HG03575 (cell line): ENCODE data around the gene UST.

Experiments used
- ATAC-seq: cut with Tn5 transposase; IDR thresholded peaks from one replicate; pipeline ENCODE4 v1.9.1; 2021; ENCODE audit not compliant: unreplicated experiment, insufficient number of reproducible peaks, low FRiP score; ENCODE audit errors: extremely low read depth

The UST gene

DNA sequence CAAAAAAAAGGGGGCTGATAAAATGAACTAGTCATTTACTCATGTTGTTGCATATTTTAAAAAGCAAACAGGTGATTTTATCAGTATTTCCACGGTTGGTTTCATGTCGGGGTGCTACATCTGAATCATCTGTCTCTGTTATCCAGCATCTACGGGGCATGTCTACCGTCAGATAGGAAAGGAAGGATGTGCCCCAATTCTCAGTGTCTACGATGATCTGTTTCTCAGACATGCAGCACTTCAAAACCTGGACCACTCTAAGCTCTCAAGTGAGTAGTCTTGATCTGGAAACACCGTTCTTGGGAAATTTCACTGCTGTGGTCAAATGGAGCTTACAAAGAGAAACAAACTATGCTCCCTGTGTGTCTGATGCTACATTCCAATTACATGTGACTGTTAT lies 330.4 kb downstream of the UST start:
- ATAC-seq: no peak

DNA sequence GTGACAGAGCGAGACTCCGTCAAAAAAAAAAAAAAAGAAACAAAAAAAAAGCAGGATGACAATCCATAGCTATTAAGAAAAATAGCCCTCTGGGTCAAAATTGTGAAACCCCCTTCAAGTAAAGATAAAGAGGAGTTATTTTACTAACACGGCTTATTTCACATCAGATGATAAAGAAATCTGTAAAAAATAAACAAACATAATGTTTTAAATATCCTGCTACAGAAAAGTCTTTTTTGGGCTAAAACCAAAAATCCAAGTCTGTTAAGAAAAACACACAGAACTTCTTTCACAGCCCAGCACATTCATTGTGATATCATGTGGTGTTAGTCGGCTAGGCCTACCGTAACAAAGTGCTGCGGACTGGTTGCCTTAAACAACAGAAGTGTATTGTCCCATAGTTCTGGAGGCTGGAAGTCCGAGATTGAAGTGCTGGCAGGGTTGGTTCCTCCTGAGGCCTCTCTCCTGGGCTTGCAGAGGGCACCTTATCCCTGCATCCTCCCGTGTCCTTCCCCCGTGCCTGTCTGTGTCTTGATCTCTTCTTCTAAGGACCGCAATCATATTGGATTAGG lies 331.5 kb downstream of the UST start:
- ATAC-seq: no peak

DNA sequence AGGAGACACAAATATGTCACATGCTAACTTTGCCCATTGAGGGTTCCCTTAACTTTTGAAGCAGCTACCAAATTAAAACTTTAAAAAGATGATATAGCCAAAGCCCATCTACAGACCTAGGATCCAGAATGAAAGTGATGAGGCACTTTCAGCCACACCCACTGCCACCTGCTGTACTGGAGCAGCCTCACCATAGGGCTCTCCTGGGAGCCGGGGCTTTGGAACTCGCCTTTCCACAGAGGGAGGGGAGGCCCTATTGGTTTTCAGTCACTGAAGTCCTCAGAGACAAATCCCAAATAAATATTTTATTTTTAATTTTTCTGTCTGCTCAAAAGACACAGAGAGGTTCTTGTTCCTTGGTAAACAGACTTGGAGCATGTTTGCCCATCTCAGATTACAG lies 332.6 kb downstream of the UST start:
- ATAC-seq: no peak

DNA sequence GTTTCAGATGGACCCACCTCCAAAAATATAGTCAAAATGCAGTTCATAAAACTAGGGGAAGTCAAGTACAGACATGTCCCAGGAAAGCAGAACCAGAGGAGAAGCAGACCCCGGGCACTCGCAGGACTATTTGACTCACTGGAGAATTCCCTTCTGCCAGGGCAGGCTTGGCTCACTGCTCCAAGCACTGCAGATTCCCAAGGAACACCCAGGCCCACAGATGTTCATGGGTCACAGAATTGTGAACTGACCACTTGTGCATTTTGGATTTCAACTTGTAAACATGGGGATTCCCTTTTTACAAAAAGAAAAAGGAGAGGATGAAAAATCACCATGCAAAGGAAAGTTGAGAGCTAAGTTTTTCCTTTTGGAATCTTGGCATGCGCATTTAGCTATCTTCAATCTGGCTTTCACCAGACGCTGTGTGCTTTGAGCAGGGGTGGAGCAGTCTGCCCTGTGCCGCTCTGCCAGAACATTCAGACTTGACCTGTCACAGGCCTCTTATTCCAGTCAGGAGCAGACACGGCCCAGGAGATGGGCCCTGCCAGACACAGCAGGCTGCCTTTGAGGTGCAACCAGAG lies 333.2 kb downstream of the UST start:
- ATAC-seq: no peak

DNA sequence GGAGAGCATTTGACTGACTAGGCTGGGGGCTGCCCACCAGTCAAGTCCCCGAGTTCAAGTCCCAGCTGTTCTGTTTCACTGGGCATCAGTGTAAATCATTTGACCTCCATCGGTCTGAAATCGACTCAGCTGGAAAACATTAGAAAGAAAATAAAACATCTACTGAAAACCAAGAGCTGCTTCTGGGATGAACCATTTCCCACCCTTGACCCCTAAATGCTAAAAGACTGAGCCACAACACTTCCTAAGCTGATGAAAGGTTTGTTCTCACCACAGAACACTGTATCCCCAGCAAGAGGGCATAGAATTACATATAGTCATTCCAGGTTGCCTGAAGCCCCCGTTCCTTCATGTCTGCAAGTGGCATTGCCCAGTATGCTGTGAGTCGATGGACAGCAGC lies 333.7 kb downstream of the UST start:
- ATAC-seq: no peak

DNA sequence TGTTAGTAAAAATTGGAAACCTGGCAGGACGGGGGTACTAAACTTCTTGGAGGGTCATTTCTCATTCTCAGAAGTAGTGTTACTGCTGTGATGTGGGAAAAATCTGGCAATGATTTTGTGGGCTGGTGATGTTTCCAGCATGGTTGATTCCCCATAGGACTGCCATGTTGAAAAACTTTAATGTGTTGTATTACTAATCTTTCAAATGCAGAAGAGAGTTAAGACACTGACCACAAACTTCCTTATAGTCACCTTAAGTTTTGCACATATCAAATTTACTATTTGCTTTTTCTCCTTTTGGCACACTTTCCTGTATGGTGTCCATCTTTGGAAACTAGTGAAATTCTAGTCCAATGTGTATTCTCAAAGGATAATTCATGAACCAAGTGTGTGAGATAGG lies 334.5 kb downstream of the UST start:
- no peak for ATAC-seq

DNA sequence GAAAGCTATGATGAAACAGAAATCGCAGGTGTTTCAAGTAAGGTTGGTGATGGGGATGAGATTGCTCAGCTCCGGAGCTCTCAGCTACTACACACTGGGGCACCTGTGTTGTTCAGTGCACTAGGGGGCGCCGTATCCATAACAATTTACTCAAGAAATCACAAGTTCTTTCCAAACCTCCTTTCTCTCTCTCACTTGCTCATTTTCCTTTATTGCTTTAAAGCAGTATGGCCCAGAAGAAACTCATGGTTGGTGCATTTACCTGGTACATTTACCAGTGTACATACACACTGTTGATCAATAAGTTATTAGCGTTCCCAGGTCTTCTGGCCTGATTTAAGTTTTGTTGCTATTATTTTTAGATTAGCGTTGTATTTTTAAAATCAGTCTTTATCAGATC lies 335.5 kb downstream of the UST start:
- ATAC-seq: no peak

DNA sequence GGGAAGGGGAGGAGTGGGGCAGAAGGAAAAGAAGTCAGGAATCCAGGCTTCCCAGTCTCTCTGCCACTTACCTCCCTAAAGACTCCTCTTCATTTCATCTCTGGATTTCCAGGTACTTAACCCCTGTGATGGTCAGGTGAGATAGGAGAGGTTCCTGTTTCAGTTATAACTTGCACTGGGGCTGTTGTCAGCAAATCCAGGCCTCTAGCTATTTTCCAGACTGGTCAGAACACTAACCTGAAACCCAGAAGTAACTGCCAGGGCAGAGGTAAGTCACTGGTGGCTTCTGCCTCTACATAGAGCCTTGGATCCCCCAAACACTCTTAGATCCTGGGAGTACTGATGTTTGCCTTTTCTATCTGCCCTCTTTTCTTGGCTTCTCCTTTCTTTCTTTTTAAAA lies 337.2 kb downstream of the UST start:
- no peak for ATAC-seq

DNA sequence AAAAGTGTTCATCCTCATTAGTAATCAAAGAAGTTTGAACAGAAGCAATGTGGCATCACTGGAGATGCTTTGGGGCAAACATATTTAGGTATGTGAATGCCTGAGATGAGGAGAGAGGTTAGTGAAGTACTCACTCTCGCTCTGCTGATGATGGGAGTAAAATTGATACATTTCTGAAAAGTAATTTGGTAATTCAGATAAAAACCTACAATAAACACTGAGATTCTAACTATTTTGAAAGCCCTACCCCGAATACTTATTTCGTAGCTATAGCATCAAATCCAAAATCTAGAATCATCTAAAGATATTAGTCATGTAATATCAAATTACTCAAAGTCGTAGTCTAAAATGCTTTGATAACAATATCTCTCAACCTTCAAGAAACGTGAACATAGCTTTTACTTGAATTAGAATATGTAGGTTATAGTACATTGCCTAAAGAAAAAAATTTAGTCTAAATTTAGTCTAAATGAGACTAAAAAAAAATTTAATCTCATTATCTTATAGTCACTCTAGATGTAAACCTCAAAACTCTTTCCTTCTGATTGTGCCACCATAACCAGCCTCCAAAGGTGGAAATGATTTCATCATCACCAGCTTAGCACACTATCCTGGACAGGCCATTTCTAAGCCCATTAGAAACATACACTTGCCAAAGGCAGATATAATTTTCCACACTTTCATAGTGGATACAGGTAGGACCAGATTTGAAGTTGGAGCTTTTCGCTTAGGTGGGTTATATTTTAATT lies 338.2 kb downstream of the UST start:
- no peak for ATAC-seq

DNA sequence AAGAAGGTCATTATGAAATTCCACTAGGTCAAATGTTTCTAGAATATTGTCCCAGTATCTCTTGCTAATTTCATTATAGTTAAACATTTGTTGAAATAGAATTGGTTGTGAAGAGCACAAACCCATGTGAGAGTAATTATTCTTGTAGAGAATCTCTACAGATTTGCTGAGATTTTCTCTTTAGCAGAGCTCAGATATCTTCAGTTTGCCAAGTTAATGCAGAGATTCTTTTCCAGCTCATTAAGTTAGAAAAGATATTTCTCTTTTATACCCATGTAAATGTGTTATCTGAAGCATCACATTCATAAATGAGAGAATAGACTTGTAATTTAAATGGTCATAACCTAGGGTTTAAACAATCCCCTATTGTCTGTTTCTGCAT lies 338.7 kb downstream of the UST start:
- ATAC-seq: no peak

DNA sequence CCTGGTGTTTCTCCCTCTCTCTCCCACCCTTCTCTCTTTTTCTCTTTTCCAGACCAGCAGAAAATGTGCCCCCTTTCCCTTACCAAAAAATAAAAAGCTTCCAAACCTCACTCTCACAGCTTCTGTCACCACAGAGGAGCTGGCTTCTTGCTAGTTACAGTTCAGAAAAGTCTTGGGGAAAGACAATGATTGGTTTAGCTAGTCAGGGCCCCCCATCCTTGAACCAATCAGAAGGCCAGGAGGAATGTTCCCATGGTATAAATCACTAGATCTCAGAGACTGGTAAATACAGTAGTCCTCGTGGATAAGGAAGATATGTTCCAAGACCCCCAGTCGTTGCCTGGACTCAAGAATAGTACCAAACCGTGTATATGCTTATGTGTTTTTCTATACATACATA lies 339.5 kb downstream of the UST start:
- ATAC-seq: no peak

DNA sequence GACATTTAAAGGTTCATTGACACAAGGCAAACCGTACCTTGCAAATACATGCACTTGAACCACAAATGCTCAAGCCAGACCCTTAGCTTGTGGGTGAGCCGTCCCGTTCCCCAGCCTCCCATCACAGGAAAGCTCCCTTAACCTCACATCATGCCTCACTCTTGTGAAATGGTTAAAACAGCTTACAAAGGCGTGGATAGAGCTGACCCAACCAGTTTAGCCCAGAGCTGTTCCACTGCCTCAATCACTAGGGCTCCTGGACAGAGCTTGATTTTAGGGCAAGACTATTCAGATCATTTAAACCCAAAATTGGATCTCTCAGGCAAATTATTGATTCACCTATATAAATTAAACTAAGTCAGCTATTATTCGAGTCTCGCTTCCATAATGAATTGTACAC lies 341.1 kb downstream of the UST start:
- ATAC-seq: no peak

DNA sequence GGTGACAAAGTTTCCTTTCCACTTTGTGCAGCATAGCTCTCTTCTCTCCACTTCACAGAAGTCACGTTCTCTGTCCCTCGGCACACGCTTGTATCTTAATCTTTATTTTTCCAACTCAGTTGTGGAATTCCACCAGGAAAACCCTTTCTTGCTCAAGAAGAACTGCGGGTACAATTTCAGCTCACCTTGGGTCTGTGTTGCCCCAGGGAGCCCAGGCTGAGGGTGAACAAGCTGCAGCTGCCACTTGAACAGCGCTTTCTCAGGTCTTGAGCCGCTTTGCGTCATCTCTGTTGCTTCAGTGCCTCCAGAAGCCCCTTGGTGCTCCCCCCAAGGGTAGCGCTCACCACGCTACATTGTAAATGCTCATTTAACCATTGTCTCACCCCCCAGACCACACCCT lies 341.5 kb downstream of the UST start:
- no peak for ATAC-seq

DNA sequence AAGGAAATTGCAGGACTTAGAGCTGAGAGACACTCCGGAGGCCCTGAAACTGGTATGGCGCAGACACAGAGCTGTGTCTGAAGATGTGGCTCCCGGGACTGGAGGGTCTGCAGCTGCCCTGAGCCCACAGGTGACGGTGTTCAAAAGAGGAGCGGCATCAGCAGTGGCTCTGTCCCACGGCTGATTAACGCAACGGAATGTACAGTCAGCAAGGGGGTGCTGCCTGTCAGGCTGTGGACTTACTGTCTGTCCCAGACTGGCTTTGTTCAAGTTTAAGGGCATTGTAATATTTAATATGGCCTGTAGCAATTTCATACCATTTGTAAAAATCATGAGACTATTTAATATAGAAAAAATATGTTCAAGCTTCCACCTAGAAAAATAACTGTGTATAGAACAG lies 342.7 kb downstream of the UST start:
- ATAC-seq: no peak

DNA sequence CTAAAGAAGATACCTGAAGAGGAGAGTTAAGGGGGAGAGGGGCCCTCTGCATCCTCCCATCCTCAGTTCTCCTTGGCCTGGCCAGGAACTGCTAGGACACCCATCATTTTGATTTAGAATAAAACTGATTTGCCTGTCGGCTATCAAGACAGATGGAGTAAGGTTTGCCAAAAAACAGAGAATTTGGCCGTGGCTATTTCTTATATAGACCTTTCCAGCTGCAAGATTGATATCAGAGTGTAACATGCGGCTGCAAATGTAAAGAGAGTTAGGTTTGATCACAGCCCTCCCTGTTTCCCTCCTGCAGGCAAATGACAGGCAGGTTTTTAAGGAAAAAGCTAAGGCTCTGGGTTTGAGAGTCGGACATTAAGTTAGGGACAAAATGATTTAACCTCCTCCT lies 344.1 kb downstream of the UST start:
- no peak for ATAC-seq

DNA sequence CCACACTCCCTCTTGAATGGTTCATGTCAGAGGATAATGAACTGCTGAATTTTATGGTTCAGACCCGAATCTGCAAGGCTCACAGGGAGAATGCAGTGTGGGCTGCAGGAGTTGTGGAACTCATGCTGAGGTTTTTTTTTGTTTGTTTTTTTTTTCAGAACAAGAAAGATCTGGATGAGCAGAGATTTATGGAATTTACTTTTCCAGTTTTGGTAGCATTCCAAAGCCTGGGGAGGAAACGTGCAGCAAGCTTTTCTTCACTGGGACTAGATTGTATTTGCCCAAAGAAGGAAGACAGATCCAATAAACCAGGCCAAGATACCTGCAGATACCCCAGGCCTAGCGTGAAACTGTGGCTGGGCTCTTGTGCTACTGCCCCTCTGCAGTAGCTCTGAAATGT lies 346.8 kb downstream of the UST start:
- no peak for ATAC-seq

DNA sequence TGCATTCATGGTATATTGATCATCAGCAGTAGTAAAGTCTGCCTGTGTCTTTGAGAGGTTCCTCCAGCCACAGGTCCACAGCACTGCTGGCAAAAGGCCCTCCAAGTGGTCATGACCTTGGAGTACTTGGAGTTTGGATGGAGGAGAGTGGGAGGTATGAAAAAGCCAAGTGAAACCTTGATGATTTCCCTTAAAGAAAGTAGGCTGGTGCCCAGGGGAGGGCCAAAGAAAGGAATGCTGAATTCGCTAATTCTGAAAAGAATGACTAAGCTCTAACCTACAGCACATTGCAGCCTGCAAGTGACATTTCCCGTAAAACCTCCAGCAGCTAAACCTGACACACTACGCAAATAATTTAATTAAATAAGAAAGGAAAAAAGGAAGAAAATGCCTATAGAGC lies 347.3 kb downstream of the UST start:
- no peak for ATAC-seq

DNA sequence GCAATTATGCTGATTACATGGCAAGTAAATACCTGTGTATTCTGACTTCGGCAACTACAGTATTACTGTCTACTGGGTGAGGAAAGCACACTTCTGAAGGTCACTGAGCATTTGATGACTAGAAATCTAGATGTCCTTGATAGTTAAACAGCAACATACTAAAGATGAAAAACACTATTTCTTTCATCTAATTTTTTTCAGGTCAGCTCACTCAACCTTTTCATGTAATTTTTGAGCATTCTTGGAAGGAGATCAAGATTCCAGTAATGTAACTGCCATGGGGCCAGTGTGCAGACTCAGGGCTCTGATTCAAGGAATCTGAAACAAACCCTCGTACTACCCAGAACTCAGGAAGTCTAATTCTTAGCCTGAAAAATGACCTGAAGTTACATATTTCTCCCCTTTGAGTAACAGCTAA lies 348.1 kb downstream of the UST start:
- ATAC-seq: no peak

DNA sequence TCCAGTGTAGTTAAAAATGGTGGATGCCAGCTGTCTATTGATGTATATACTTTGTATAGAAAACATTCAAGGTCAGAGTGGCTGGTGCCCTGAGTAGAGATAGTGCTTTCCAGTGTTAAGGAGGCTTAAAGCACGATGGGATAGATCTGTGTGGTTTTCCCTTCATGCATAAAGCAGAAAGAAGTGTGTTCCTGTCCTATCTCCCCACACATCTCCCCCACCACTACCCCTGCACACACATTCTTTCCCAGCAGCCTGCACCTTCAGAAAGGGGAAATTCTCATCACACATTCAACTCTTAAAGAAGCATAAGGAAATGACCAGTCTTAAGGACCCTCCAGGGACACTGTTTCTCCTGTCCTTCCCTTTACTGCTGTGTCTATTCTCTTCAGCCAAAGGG lies 349.0 kb downstream of the UST start:
- no peak for ATAC-seq

DNA sequence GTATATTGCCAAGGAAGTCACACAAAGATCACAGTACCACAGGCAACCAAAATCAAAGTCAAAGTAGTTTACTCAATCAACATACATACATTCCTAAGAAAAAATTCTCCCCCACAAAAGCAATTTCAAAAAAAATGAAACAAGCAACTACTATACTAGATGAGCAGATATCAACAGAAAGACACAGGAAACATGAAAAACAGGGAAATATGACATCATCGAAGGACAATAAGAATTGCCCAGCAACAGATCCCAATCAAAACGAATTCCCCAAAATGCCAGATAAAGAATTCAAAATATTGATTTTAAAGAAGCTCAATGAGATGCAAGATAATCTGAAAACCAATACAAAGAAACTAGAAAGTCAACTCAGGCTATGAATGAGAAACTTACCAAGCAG lies 351.0 kb downstream of the UST start:
- no peak for ATAC-seq
